Measurements from ENCODE around the gene OVOL1. TPM values are rescaled to one million over a fixed set of nuclear protein-coding genes. Genes with fewer than 3 reads are reported as not detected.

Gene OVOL1
- total and polyA plus RNA-seq, 4 donors, result 0.05 TPM; not detected in 3

DNA sequence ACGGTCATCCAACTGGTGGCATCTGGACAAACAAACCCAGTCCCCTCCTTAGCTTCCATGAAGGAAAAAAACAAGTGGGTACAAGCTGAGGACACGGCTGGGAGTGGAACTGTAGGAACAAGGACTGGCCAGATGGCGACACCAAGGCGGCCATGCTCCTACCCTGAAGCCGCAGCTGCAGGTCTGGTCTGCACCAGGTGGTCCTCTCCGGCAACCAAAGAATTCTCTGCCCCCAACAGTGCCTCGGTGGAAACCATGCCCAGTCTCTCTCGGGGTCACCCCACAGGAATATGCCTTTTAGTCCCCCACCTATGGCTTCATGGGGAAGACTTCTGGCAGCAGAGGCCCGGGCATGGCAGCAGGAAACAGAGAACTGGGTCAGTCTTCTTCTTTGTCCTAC, 22.6 kb downstream of the OVOL1 start:
- 81% methylated on average over 9 of the region's 9 CpGs for WGBS
- no peak for TF ChIP-seq HNF4A (conservative IDR thresholded peaks at IDR 0.05)
- no peak for TF ChIP-seq REST (IDR thresholded peaks at IDR 0.05)
- no peak for TF ChIP-seq FOXA1 (IDR thresholded peaks at IDR 0.05)
- TF ChIP-seq CTCF (IDR thresholded peaks at IDR 0.05; ENCODE audit: low read depth, low read length, missing input control), result no peak
- TF ChIP-seq RAD21 (IDR thresholded peaks at IDR 0.05), result no peak
- TF ChIP-seq JUND (IDR thresholded peaks at IDR 0.05), result no peak
- no peaks in the 10 kb centered on the region for H3K9me3 ChIP-seq (ENCODE audit: control insufficient read depth in 4 of 4, low read length in 3 of 4)
- DNase-seq (ENCODE audit: low spot score), result no peak
- H3K4me3 ChIP-seq (ENCODE audit: low read depth in 1 of 3, low read length in 3 of 3), result no peak overlapping the region
- H3K9ac ChIP-seq (ENCODE audit: low read depth in 1 of 2, low read length in 2 of 2), result no peak overlapping the region
- H3K4me1 ChIP-seq (ENCODE audit: control insufficient read depth in 4 of 4, insufficient read depth in 4 of 4, low read length in 3 of 4), result no peaks in the 10 kb centered on the region
- no peaks in the 10 kb centered on the region for H3K36me3 ChIP-seq (ENCODE audit: control insufficient read depth in 4 of 4, insufficient read depth in 3 of 4, low read depth in 1 of 4, low read length in 3 of 4)
- H3K27ac ChIP-seq (ENCODE audit: low read depth in 1 of 2, low read length in 2 of 2), result no peak overlapping the region
- H3K27me3 ChIP-seq (ENCODE audit: control insufficient read depth in 4 of 4, insufficient read depth in 4 of 4, low read length in 3 of 4), result peaks cover 0 to 3% (median 0%) of the 10 kb centered on the region in 4 donors

- H3K27ac ChIP-seq (ENCODE audit: low read depth in 1 of 2, low read length in 2 of 2), result no peak overlapping the region
- H3K9ac ChIP-seq (ENCODE audit: low read depth in 1 of 2, low read length in 2 of 2), result no peak overlapping the region
- peaks cover 0 to 3% (median 0%) of the 10 kb centered on the region in 4 donors for H3K27me3 ChIP-seq (ENCODE audit: control insufficient read depth in 4 of 4, insufficient read depth in 4 of 4, low read length in 3 of 4)
- H3K4me1 ChIP-seq (ENCODE audit: control insufficient read depth in 4 of 4, insufficient read depth in 4 of 4, low read length in 3 of 4), result no peaks in the 10 kb centered on the region
- no peaks in the 10 kb centered on the region for H3K9me3 ChIP-seq (ENCODE audit: control insufficient read depth in 4 of 4, low read length in 3 of 4)
- no peak overlapping the region for H3K4me3 ChIP-seq (ENCODE audit: low read depth in 1 of 3, low read length in 3 of 3)
- no peaks in the 10 kb centered on the region for H3K36me3 ChIP-seq (ENCODE audit: control insufficient read depth in 4 of 4, insufficient read depth in 3 of 4, low read depth in 1 of 4, low read length in 3 of 4)
- TF ChIP-seq REST (IDR thresholded peaks at IDR 0.05) (no peak), SP1 (IDR thresholded peaks at IDR 0.05) (no peak), JUND (IDR thresholded peaks at IDR 0.05) (no peak), MAX (IDR thresholded peaks at IDR 0.05) (no peak), NR2F2 (IDR thresholded peaks at IDR 0.05) (no peak), HNF4G (IDR thresholded peaks at IDR 0.05) (no peak), ZBTB33 (IDR thresholded peaks at IDR 0.05) (no peak)
- TF ChIP-seq, protein P1, sequence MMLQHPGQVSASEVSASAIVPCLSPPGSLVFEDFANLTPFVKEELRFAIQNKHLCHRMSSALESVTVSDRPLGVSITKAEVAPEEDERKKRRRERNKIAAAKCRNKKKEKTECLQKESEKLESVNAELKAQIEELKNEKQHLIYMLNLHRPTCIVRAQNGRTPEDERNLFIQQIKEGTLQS (IDR thresholded peaks at IDR 0.05), result no peak
- no peak for DNase-seq (ENCODE audit: low spot score)
- WGBS, result 84% methylated on average over 23 of the region's 23 CpGs
Observed at GRCh38 chr11:65810046-65810868, 23.4 kb downstream of the OVOL1 start.

All from liver (tissue), 9 donors.